GM19099 (cell line): ENCODE results near the gene EMC7.
A peak's percentile ranks its signal among the peaks of the same experiment; 100 is the strongest.

Experiments
- POLR2A ChIP-seq: IDR thresholded peaks from 3 replicates; pipeline ENCODE4 v1.6.1; 2011; ENCODE audit warnings: low read depth; ENCODE audit not compliant: insufficient read length; ENCODE audit errors: extremely low read depth

Gene EMC7

DNA sequence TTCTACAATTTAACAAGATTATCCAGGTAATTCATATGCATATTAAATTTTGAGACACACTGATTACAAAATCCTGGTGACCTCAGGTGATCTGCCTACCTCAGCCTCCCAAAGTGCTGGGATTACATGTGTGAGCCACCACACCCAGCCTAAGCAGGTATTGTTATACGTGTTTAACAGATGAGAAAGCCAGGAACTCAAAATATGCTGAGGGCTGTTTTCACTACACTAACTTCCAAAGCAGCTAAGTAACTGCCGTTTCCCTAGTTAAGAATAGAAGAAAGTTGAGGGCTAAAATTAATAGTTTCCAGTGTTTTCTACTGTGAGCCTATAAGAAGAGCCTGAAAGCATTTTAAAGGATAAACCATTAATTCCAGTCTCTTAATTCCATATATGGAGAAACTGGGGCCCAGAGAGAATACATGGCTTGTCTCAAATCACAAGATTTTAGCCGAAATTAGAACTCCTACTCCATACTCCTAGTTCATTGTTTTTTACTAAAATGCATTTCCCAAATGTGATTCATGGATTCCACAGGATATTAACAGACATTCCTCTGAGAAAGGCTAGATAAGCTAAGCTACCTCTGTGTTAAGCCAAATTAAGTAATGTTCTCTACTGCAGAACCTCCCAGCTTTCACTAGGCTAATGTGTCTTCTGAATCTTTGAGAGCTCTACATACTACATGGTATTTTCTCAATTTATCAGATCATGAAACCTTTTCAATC is 45.6 kb downstream of the EMC7 start:
- no peak for TF ChIP-seq POLR2A

- no peak for TF ChIP-seq POLR2A
These were observed 47.5 kb downstream of the EMC7 start for GRCh38 chr15:34054081-34054707.

GRCh38 chr15:34049112-34049511 is 52.5 kb downstream of the EMC7 start:
- no peak for TF ChIP-seq POLR2A

DNA sequence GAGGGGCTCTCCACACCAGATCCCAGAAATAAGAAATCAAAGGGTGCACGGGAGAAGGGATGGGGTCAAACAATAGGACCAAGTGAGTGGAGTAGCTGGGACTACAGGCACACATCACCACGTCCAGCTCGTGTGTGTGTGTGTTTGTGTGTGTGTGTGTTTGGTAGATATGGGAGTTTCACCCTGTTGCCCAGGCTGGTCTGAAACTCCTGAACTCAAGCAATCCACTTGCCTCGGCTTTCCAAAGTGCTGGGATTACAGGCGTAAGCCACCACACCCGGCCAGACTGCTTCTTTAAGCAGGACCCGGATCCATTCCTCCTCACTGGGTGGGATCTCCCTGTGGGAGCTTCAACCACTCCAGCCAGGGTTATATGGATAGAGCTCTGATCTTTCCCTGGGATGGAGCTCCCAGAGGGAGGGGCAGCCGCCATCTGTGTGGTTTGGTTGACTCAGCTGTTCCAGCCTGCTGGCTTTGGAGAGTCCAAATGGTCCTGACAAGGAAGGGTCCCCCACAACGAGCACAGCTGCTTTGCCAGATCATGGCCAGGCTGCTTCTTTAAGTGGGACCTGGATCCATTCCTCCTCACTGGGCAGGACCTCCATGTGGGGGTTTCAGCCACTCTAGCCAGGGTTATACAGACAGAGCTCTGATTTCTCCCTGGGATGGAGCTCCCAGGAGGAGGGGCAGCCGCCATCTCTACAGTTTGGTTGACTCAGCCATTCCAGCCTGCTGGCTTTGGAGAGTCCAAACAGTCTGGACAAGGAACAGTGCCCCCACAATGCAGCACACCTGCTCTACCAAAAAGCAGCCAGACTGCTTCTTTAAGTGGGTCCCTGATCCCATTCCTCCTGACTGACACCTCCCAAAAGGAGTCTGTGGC is 53.5 kb downstream of the EMC7 start:
- no peak for TF ChIP-seq POLR2A

GRCh38 chr15:34046471-34047145 is 55.1 kb downstream of the EMC7 start:
- TF ChIP-seq POLR2A: no peak

- TF ChIP-seq POLR2A: no peak
These were observed 57.8 kb downstream of the EMC7 start for GRCh38 chr15:34043813-34044212.

DNA sequence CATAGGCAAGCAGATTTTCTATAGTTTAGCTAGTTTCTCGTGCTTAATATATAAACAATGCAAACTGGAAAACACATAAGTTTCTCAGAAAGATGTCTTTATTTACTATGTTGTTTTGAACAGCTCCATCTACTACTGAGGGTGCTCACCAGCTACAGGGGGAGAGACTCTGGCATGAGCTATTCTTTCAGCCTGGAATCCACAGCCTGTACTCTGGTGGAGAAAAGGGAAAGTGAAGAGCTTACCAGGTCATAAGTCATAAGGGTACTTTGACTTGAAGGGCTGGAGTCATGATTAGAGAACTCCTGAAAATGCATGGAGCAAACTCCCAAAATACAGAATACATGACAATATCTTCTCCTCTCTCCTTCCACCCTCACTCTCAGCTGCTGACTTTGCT is 58.3 kb downstream of the EMC7 start:
- TF ChIP-seq POLR2A: no peak

- no peak for TF ChIP-seq POLR2A
These were observed 61.9 kb downstream of the EMC7 start for GRCh38 chr15:34039790-34040113.

DNA sequence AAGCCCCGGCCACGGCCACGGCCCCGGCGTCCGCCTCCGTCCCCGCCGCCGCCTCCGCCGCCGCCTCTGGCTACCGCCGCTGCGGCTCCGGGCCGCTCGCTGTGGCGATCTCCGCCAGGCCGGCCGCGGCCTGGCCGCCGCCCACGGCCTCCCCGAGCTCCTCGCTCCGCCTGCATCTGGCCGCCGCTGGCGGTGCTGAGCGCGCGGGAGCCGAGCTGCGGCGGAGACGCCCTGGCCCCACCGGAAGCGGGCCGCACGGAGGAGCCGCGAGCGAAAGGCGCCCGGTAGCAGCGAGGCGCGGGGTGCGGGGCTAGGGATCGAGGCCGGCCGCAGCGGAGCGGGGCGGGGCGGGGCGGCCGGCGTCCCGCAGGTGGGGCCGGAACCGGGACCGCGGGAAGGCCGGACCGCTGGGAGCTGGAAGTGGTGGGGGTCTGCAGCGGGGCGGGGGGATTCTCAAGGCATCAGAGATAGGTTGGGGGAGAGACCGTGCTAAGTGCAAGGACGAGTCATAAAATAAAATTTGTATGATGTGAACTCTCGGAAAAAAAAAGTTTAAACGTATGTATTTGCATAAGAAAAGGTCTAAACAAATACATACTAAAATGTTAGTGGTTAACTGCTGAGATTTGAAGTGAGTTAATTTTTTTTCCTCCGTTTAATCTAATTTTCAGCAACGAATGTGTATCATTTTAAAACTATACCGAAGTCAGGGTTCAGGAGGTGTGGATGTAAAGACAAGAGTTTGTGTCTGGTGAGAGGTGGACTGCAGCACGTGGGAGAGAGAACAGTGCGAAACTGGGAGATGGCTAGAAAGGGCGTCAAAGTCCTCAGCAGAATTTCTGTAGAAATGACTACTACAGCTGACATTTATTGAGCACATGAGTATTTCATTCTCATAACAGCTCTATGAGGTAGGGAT is 62.5 kb downstream of the EMC7 start, which contains the start of gene AVEN:
Gene AVEN, minus strand, starts transcription at position 334 of the 919 bp plus-strand sequence. Its CDS starts 158 bp downstream, at position 176.
- no peak for TF ChIP-seq POLR2A

- peak; percentile 90 for TF ChIP-seq POLR2A
These were observed 63.4 kb downstream of the EMC7 start for GRCh38 chr15:34038023-34038870.
